ENCODE measurements around the gene ARL16.

Gene ARL16

DNA sequence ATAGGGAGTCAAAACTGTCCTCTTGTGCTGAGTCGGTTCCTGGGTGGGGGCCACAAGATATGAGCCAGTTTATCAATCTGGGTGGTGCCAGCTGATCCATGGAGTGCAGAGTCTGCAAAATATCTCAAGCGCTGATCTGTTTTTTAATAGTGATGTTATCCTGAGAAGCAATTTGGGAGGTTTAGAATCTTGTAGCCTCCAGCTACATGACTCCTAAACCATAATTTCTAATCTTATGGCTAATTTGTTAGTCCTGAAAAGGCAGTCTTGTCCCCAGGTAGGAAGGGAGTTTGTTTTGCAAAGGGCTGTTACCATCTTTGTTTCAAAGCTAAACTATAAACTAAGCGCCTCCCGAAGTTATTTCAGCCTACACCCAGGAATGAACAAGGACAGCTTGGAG lies 44.9 kb downstream of the ARL16 start:
- DNase-seq: no peak

- DNase-seq: peak; percentile 71
Observed at GRCh38 chr17:81636505-81637288, 46.9 kb downstream of the ARL16 start, which contains the start of the genes NPLOC4 and TSPAN10. TSS of gene NPLOC4 (minus strand) at chr17:81637112. CDS start at chr17:81636930, 182 bp downstream. TSS of gene TSPAN10 (plus strand) at chr17:81637196. CDS start at chr17:81642413, 5,217 bp downstream.

GRCh38 chr17:81635973-81636504 lies 47.6 kb downstream of the ARL16 start:
- no peak for DNase-seq

- DNase-seq: no peak
Observed at GRCh38 chr17:81635431-81635830, 48.2 kb downstream of the ARL16 start.

DNA sequence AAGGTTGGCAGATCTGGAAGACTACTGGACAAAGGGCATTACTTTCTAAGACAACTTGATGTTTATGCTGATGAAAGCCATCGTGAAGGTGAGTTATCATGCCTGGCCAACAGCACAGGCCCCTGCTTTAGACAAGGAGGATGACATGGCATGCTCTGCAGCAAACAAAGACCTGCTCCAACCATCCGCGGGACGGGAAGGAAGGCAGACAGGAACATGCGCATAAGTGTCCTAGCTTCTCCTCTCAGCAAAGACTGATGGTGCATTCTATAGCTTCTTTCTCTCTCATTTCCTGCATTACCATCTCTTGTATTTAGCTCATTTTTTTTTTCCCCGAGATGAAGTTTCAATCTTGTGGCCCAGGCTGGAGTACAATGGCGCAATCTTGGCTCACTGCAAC lies 52.1 kb downstream of the ARL16 start:
- DNase-seq: no peak
